Ovary (tissue), 3 donors: Measurements from ENCODE around the gene UBE2J1.

Source experiments
- EP300 ChIP-seq: sonication (generic); formaldehyde crosslinking; IDR thresholded peaks from one replicate; pipeline ENCODE4 v1.6.1; 2017; ENCODE audit warnings: antibody characterized with exemption
- POLR2A ChIP-seq: fragments of 450-650 bp; IDR thresholded peaks from one replicate; pipeline ENCODE4 v1.6.1; 2017; ENCODE audit warnings: antibody characterized with exemption, mild to moderate bottlenecking, moderate library complexity
- TF ChIP-seq, protein P1 (sequence below), 3 donors: fragments of 450-650 bp in 2 of 3; fragments of 200-600 bp in 1 of 3; IDR thresholded peaks; one replicate each; pipeline versions ENCODE4 v1.5.1 to v1.8.0; 2016 to 2022; ENCODE audit warnings: antibody characterized with exemption in 3 of 3, mild to moderate bottlenecking in 1 of 3
- donor health status: DM: no; HTN: no; CAD: no.

DNA sequence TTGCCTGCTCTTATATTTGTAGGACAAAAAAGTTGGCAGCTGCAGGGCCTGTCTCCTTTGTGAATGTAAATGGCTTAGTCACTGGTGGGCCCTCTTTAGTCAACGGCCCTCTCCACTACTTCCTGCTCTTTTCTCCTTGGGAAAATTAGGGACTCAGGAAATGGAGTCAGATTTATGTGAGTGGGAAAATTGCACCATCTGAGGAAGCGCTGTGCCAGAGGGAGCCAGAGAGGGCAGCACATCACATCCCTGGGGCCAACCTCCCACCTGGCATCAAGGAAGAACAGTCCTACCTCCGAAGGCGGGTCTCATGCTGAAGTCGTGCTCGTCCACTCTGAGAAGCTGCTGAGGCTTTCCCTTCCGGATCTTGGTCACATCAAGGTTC lies 53.1 kb downstream of the UBE2J1 start:
- TF ChIP-seq, protein P1, sequence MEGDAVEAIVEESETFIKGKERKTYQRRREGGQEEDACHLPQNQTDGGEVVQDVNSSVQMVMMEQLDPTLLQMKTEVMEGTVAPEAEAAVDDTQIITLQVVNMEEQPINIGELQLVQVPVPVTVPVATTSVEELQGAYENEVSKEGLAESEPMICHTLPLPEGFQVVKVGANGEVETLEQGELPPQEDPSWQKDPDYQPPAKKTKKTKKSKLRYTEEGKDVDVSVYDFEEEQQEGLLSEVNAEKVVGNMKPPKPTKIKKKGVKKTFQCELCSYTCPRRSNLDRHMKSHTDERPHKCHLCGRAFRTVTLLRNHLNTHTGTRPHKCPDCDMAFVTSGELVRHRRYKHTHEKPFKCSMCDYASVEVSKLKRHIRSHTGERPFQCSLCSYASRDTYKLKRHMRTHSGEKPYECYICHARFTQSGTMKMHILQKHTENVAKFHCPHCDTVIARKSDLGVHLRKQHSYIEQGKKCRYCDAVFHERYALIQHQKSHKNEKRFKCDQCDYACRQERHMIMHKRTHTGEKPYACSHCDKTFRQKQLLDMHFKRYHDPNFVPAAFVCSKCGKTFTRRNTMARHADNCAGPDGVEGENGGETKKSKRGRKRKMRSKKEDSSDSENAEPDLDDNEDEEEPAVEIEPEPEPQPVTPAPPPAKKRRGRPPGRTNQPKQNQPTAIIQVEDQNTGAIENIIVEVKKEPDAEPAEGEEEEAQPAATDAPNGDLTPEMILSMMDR (IDR thresholded peaks at IDR 0.05), result no peak
- TF ChIP-seq POLR2A (no peak), EP300 (no peak)
